ENCODE measurements around the gene SCCPDH.
"Not testable (repeated sequence)": the region's sequence is repeated elsewhere in the genome, so short reads cannot be mapped to it uniquely, and the experiment has no call there.

SCCPDH gene

DNA sequence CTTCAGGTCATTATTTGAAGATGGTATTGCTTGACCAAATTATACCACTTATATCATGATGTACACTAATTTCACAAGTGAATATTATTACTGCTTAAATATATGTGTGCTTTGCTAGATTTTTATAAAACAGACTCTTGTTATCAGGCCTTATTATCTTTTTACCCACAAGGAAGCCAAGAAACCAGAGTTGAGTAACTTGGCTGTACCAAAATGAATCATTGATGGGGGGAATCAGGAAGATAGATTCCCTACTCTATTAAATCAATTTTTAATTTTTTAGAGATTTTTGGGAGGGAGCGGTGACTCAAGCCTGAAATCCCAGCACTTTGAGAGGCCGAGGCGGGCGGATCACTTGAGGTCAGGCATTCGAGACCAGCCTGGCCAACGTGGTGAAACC is 16.0 kb upstream of the SCCPDH start:
- no peak for DNase-seq

DNA sequence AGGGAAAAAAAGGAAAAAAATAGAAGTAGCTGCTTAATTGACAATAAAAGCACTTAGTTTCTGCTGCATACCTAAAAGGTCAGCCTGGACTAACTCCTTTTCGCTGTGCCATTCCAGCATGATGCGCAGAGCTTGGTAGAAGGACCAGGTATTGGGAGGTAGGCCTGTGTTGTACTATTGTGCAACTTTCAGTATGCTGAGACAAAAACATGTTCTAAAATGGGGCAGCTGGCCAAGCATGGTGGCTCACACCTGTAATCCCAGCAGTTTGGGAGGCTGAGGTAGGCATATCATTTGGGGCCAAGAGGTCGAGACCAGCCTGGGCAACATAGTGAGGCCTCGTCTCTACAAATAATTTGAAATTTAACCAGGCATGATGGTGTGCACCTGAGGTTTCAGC is 15.0 kb upstream of the SCCPDH start:
- DNase-seq, result no peak

DNA sequence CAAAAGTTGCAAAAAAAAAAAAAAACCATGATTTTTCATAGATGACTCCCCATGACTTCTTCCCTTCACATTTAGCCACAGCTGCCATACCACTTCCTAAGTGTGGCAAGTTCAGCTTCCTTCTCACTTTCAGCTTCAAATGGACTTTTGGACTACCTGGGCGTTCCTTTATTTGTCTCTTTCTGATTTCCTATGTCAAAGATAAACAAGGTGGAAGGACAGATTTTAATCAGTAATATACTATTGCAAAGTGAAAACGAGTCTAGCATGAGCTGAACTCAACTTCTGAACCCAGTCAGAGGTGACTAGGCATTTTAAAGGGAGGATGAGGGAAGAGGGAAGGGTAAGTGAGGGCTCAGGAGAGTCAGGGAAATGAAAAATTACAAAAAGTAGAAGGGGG is 14.4 kb upstream of the SCCPDH start:
- DNase-seq, result no peak

DNA sequence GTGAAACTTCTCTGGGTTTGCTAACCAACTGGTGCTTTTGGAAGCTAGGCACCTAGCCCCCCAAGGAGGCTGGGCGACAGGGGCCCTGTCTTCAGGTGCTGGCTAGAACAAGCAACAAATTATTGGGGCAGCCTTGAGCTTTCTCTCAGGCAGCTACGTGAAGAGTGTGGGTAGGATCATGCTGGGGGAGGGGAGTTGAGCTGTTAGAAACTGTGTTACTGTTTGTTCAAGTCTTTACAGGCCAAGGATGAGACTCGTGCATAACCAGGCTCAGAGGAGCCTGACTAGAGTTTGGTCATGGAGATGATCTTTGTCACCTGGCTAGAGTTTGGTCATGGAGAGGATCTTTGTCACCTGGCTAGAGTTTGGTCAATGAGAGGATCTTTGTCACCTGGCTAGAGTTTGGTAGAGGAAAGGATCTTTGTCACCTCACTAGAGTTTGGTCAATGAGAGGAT is 12.6 kb upstream of the SCCPDH start:
- no peak for DNase-seq

DNA sequence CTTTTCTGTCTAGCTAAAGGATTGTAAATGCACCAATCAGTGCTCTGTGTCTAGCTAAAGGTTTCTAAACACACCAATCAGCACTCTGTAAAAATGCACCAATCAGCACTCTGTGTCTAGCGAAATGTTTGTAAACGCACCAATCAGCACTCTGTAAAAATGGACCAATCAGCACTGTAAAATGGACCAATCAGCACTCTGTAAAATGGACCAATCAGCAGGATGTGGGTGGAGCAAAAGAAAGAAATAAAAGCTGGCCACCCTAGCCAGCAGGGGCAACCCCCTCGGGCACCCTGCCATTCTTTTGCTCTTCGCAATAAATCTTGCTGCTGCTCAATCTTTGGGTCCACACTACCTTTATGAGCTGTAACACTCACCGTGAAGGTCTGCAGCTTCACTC is 11.8 kb upstream of the SCCPDH start:
- DNase-seq, result not testable (repeated sequence)

DNA sequence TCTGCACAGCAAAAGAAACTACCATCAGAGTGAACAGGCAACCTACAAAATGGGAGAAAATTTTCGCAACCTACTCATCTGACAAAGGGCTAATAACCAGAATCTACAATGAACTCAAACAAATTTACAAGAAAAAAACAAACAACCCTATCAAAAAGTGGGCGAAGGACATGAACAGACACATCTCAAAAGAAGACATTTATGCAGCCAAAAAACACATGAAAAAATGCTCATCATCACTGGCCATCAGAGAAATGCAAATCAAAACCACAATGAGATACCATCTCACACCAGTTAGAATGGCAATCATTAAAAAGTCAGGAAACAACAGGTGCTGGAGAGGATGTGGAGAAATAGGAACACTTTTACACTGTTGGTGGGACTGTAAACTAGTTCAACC is 4.8 kb upstream of the SCCPDH start:
- not testable (repeated sequence) for DNase-seq

DNA sequence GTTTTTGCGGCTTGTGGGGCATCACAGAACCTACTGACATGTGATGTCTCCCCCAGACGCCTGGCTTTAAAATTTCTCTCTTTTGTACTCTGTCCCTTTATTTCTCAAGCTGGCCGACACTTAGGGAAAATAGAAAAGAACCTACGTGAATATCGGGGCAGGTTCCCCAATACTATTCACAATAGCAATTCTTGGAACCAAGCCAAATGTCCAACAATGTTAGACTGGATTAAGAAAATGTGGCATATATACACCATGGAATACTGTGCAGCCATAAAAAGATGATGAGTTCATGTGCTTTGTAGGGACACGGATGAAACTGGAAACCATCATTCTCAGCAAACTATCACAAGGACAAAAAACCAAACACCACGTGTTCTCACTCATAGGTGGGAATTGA is 3.4 kb upstream of the SCCPDH start:
- DNase-seq, result not testable (repeated sequence)

DNA sequence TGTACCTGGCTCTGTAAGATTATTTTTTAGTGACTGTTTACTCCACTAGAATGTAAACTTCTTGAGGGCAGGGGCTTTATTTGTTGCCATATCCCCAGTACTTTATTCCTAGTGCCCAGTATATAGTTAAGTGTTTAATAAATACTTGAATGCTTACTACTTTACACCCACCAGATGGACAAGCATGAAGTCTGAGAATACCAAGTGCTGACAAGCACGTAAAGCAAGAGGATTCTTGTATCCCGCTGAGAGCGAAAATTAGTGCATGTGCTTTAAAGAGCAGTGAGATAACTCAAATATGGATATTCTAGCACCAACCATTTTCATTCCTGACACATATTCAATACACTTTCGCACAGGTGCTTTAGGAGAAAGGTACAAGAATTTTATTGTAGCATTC is 1.5 kb upstream of the SCCPDH start:
- no peak for DNase-seq

DNA sequence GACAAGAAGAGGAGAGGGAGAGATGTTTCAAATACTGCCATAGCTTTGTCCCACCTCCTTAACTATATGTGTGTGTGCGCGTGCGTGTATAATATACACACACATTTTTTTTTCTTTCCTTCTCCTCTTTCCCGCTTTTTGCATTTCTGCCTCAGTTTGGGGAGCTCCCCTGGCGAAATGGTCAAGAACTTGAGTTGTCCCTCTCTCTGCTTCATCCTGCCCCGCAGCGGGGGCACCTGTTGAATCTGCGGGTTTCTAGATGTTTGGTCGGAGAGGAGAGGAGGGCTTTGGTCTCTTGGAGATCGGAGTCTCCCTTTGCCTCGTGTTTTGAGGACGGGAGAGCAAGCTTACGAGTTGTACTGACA is 504 bp downstream of the SCCPDH start:
- DNase-seq, result peak; percentile 1

DNA sequence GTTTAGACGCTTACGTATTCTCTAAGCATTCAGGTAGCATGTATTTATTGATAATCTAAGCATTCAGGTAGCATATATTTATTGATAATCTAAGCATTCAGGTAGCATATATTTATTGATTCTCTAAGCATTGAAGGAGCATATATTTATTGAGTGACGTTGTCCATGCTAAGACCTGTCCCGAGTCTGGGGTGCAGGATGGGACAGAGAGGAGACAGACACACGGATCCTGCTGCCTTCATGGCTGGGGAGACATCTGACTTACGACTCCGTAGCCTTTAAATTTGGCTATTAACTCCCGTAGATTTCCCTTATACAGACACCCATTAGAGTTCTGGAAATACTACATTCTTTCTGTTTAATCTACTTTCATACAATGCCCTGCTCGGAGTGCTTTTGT is 982 bp downstream of the SCCPDH start:
- DNase-seq, result no peak

DNA sequence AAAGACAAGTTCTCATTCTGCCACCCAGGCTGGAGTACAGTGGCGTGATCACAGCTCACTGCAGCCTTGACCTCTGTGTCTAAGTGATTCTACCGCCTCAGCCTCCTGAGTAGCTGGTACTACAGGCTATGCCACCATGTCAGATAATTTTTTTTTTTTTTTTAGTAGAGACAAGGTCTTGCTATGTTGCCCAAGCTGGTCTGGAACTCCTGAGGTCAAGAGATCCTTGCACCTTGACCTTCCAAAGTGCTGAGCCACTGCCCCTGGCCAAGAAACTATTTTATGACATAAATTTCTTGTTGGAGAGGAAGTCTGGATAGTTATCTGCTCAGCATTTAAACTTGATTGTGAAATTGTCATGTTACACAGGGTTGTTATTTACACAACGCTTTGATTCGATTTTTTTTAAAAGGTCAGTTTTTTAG is 2.1 kb downstream of the SCCPDH start:
- no peak for DNase-seq

DNA sequence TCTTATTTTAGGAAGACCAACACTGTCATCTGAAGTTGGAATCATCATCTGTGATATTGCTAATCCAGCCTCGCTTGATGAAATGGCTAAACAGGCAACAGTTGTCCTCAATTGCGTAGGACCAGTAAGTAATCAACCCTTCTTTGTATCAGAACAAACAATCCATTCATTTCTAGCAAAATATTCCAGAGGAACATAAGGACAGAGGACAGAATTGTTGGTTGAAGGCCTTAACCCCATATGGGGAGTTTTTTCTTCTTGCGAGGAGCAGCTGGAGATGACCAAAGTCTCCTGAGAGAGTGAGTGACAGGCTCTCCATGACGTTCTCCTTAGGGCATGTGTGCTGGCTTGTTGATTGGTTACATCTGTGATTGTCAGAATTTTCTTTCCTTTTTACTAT is 2.7 kb downstream of the SCCPDH start:
- DNase-seq, result no peak

DNA sequence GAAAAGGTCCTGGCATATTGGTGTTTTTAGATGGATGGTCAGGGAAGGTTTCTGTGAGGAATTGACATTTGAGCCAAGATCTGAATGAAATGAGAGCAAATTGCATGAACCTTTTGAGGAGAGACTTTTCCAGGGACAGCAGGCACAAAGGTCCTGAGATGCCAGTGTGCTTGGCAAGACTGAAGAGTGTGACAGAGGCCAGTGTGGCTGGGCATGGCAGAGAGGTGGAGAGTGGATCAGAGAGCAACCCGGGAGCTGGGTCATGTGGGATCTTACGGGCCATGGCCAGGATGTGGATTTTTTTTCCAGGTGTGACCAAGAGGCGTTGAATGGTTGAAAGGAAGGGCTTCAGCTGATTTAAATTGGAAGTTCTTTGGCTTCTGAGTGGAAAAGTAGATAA is 3.4 kb downstream of the SCCPDH start:
- no peak for DNase-seq

DNA sequence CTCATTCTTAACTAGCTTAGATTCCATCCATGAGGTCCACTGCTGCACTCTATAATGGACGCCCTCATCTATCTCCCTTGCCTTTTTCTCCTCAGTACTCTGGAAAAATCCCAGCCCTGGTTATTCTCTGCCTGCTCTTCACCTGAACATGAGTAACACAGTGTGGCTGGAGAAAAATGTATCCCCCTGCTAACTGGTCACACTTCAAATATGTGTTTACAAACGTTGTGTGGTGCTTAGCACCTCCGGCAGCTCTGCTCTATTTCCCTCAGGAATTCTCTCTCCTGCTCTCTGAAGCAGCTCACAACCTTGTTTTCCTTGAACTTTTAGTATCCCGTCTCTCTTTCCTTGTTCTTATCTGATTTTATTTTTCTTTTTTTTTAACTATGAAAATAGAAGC is 4.1 kb downstream of the SCCPDH start:
- DNase-seq, result no peak

DNA sequence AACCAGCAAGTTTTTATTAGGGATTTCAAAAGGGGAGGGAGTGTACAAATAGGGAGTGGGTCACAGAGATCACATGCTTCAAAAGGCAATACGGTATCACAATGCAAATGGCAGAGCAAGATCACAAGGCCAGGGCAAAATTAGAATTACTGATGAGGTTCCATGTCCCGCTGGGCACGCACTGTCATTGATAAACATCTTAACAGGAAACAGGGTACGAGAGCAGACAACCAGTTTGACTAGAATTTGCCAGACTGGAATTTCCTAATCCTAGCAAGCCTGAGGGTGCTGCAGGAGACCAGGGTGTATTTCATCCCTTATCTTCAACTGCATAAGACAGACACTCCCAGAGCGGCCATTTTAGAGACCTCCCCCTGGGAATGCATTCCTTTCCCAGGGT is 4.8 kb downstream of the SCCPDH start:
- DNase-seq, result not testable (repeated sequence)

DNA sequence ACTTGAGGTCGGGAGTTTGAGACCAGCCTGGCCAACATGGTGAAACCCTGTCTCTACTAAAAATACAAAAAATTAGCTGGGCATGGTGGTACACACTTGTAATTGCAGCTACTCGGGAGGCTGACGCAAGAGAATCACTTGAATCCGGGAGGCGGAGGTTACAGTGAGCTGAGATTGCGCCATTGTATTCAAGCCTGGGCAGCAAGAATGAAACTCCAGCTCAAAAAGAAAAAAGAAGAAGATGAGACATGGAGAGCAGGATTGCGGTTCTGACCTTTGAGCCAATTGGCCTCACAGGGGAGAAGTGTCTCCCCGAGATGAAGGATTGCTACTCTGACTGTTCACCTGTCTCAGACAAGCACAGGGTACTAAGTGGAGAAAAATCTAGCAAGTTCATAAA is 6.6 kb downstream of the SCCPDH start:
- DNase-seq, result no peak

DNA sequence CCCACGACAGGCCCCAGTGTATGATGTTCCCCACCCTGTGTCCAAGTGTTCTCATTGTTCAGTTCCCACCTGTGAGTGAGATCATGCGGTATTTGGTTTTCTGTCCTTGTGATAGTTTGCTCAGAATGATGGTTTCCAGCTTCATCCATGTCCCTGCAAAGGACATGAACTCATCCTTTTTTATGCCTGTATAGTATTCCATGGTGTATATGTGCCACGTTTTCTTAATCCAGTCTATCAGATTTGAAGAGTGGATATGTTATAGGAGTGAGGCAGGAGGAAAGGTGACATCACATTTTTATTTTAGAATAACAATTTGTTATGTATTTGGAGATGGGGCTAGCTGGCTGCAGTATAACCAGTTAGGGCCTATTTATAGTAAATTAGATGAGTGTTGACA is 7.7 kb downstream of the SCCPDH start:
- not testable (repeated sequence) for DNase-seq

DNA sequence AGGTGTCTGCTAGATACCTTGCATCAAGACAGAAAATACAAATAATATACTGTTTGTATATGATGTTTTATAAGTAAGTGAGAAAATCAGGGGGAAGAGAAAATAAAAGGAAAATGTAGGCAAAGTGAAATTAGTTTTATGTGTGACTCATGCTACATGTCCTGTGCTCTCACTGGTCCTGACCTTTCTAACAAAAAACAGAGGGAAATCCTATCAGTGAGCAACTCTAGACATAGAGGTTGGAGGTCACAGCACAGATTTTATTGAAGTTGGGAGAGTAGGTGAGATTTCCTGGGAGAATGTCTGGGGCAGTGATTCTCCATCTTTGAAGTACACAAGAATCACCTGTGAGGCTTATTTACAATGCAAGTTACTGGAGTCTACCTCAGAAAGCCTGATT is 9.5 kb downstream of the SCCPDH start:
- no peak for DNase-seq

DNA sequence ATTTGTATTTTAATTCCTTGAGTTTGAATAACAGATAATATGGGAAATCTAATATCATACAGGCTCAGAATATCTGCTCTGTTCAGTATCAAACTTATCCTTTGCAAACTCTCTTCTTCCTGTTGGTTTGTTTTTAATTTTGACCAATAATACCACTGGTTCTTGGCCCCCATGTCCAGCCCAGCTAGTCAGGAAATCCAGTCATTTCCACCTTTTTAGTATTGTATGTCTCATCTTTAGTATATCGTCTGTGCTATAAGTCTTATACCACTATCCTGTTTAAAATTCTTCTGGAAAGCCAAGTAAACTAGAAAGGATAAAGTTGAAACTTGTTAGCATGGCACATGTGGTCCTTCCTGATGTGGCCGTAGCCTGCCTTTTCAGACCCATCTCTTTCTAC is 10.7 kb downstream of the SCCPDH start:
- no peak for DNase-seq

DNA sequence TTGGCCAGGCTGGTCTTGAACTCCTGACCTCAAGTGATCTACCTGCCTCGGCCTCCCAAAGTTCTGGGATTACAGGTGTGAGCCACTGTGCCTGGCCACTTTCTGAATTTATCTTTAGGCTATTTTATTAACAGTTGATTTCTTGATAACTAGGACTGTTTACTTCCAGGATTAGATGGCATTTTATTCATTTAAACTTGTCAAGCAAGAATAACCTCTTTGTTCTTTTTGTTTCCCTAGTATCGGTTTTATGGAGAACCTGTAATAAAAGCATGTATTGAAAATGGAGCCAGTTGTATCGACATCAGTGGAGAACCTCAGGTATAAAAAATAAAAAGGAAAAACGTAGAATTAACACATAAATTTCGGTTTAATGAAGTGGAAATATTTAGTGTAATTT is 11.5 kb downstream of the SCCPDH start:
- DNase-seq, result no peak

DNA sequence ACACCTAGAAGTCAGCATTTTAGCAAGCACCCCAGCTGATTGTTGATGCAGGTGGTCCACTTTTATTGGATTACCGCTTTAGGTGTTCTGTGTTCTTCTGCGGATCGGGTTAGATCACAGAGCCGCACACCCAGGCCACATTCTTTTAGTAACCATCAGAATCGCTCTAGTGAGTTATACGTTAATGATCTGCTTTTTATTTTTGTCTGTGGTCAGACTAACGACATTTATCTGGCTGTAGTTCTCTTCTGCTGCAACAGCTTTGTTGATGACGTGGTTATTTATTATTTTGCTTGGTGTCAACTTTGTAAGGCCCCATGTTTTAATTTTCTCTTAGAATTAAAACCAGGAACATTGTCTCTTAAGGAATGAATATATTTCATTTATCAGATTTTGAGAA is 18.2 kb downstream of the SCCPDH start:
- no peak for DNase-seq

DNA sequence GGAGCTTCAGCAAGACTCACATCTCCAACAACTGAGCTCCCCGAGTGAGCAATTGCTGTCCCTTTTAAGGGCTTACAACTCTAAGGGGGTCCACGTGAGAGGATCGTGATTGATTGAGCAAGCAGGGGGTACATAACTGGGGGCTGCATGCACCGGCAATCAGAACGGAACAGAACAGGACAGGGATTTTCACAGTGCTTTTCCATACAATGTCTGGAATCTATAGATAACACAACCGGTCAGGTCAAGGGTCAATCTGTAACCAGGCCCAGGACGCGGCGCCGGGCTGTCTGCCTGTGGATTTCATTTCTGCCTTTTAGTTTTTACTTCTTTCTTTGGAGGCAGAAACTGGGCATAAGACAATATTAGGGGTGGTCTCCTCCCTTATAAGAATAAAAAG is 21.9 kb downstream of the SCCPDH start:
- DNase-seq, result not testable (repeated sequence)

DNA sequence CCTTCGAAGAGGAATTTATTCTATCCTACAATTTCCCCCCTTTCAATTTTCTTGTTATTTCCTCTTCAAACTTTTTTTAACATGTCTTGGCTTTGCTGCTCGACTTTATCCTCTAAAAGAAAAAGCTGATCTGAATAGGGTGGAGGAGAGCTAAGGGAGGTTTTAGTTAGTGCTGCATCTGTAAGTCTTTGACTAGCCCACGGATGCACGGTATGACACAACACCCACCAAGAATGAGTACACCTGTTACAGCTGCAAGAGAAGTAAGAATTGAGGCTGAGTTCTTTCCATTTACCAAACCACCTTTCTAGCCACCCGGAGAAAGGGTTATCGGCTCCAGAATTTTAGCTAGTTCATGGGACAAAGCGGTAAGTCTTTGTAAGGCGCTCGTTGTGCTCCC is 23.8 kb downstream of the SCCPDH start:
- no peak for DNase-seq

DNA sequence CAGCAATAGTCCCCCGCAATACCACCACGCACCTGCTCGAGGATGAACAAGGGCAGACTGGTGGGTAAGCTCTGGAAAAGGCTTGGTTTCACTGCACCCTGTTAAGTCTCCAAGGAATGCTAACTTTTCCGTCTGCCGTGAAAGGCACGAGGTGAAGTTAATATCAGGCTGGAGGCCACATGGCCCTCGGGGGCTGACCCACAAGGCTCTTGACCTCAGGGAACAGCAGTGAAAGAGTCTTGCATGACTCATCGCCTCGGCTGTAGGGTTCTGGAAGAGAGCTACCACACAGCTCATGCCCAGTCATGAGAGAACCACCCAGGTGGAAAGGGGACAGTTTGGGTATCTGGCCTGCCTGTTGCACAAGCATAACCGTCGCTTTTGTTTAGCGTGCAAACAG is 24.7 kb downstream of the SCCPDH start:
- no peak for DNase-seq

DNA sequence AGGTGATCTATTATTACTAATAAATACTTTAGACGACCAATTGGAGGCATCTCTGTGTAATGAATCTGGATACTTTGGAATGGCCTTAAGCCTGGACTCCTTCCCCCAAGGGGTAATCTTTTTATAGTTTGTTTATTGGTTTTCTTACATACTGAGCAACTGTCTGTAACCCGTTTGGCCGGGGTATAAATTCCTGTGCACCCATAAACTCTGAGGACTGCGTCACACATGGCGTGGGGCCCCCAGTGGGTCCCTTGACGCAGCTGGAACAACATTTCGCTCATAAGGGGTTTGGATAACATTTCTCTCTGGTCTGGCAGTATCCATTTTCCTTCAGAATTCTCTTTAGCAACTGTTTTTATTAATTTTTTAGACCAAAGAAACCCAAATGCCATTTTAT is 26.5 kb downstream of the SCCPDH start:
- DNase-seq, result no peak

All from stimulated activated CD4-positive, alpha-beta T cell treated with anti-CD3 and anti-CD28 coated beads, Interleukin-12 subunit alpha, Interleukin-12 subunit beta, amount 100 ng/mL, for 4 hours (primary cell).